CD14-positive monocyte (primary cell): ENCODE data around the gene TIPARP. TPM values are rescaled to one million over a fixed set of nuclear protein-coding genes. Genes with fewer than 3 reads are reported as not detected.

Experiments used
- DNase-seq, 3 donors: peaks; one replicate each; pipeline ENCODE4 v3.0.0-alpha.2; 2011 to 2022
- H2AFZ ChIP-seq: 2 replicates; pipeline ENCODE4 v1.6.0; 2012; ENCODE audit warnings: mild to moderate bottlenecking, low read depth, low read length, inconsistent platforms; ENCODE audit not compliant: insufficient read depth, poor library complexity, severe bottlenecking
- H3K27ac ChIP-seq, 2 donors: 1 replicate in 1 of 2; 2 replicates in 1 of 2; pipeline ENCODE4 v1.5.1; 2012 to 2013; ENCODE audit warnings: low read length in 2 of 2, control low read depth in 1 of 2, inconsistent platforms in 1 of 2, low read depth in 1 of 2, mild to moderate bottlenecking in 1 of 2
- H3K27me3 ChIP-seq, 2 donors: one replicate each; pipeline versions ENCODE4 v1.6.0 to v1.6.1; 2011 to 2013; ENCODE audit warnings: low read length in 2 of 2; ENCODE audit not compliant: control insufficient read depth in 2 of 2, insufficient read depth in 2 of 2
- H3K36me3 ChIP-seq, 2 donors: replicated peaks in 1 of 2; 1 replicate in 1 of 2; 2 replicates in 1 of 2; pipeline versions ENCODE4 v1.5.1 to v1.6.1; 2012 to 2013; ENCODE audit warnings: low read length in 2 of 2, control low read depth in 1 of 2, inconsistent platforms in 1 of 2, mild to moderate bottlenecking in 1 of 2; ENCODE audit not compliant: insufficient read depth in 2 of 2, control insufficient read depth in 1 of 2
- H3K4me1 ChIP-seq, 2 donors: 1 replicate in 1 of 2; 2 replicates in 1 of 2; pipeline versions ENCODE4 v1.5.1 to v1.6.1; 2012 to 2013; ENCODE audit warnings: low read length in 2 of 2, control low read depth in 1 of 2, inconsistent platforms in 1 of 2, mild to moderate bottlenecking in 1 of 2, moderate library complexity in 1 of 2; ENCODE audit not compliant: insufficient read depth in 2 of 2, control insufficient read depth in 1 of 2
- H3K4me2 ChIP-seq: replicated peaks from 2 replicates; pipeline ENCODE3; 2012; ENCODE audit warnings: low read length, moderate library complexity, mild to moderate bottlenecking; ENCODE audit not compliant: poor library complexity, severe bottlenecking; ENCODE audit errors: extremely low read depth
- H3K4me3 ChIP-seq, 3 experiments: fragments of 200-600 bp in 1 of 3; sonication (generic) in 1 of 3; replicated peaks in 1 of 3; 1 replicate in 2 of 3; 2 replicates in 1 of 3; pipeline ENCODE4 v1.5.1; 2011 to 2013; ENCODE audit warnings: low read length in 3 of 3, mild to moderate bottlenecking in 3 of 3, control low read depth in 2 of 3, low read depth in 2 of 3, inconsistent platforms in 1 of 3, moderate library complexity in 1 of 3
- H3K79me2 ChIP-seq: 2 replicates; pipeline ENCODE4 v1.6.0; 2012; ENCODE audit warnings: mild to moderate bottlenecking, control low read depth, inconsistent platforms, low read length, moderate library complexity; ENCODE audit not compliant: insufficient read depth
- H3K9ac ChIP-seq: 2 replicates; pipeline ENCODE4 v1.6.0; 2017; ENCODE audit warnings: low read length, mild to moderate bottlenecking; ENCODE audit not compliant: insufficient read depth, poor library complexity, severe bottlenecking
- H3K9me3 ChIP-seq, 2 donors: replicated peaks in 1 of 2; 1 replicate in 1 of 2; 2 replicates in 1 of 2; pipeline versions ENCODE4 v1.5.1 to v1.6.1; 2012 to 2013; ENCODE audit warnings: low read length in 2 of 2, control low read depth in 1 of 2; ENCODE audit not compliant: control insufficient read depth in 1 of 2, insufficient read depth in 1 of 2
- H4K20me1 ChIP-seq: 2 replicates; pipeline ENCODE4 v1.6.0; 2012; ENCODE audit warnings: mild to moderate bottlenecking, low read length, control low read depth, moderate library complexity; ENCODE audit not compliant: insufficient read depth
- H3K27ac Mint-ChIP-seq, 7 donors: one replicate each; pipeline ENCODE4 v1.8.0; 2020; ENCODE audit warnings: mild to moderate bottlenecking in 7 of 7, mixed read lengths in 7 of 7, moderate library complexity in 6 of 7, inconsistent platforms in 2 of 7
- H3K27me3 Mint-ChIP-seq, 3 donors: one replicate each; pipeline ENCODE4 v1.8.0; 2021 to 2022; ENCODE audit warnings: low read depth in 3 of 3, mild to moderate bottlenecking in 3 of 3, mixed read lengths in 3 of 3, moderate library complexity in 3 of 3, inconsistent platforms in 1 of 3
- H3K36me3 Mint-ChIP-seq, 2 donors: one replicate each; pipeline ENCODE4 v1.8.0; 2020; ENCODE audit warnings: mixed read lengths in 2 of 2, inconsistent platforms in 1 of 2, mild to moderate bottlenecking in 1 of 2
- H3K4me1 Mint-ChIP-seq: one replicate; pipeline ENCODE4 v1.8.0; 2020; ENCODE audit warnings: mild to moderate bottlenecking, mixed read lengths
- H3K4me3 Mint-ChIP-seq, 2 donors: one replicate each; pipeline ENCODE4 v1.8.0; 2020; ENCODE audit warnings: mild to moderate bottlenecking in 2 of 2, mixed read lengths in 2 of 2, moderate library complexity in 1 of 2
- H3K9me3 Mint-ChIP-seq, 7 donors: one replicate each; pipeline ENCODE4 v1.8.0; 2020 to 2022; ENCODE audit warnings: mixed read lengths in 7 of 7, mild to moderate bottlenecking in 6 of 7, moderate library complexity in 6 of 7, inconsistent platforms in 2 of 7
- CTCF ChIP-seq: fragments of 200-600 bp; IDR thresholded peaks from one replicate; pipeline ENCODE4 v1.8.0; 2022; ENCODE audit warnings: antibody characterized with exemption, mild to moderate bottlenecking
- WGBS: methylation state at CpG from one replicate; pipeline ENCODE4 v1.1.5; 2013; ENCODE audit warnings: missing lambda C conversion rate; ENCODE audit not compliant: insufficient coverage; 5-methylcytosine and 5-hydroxymethylcytosine counted together
- intact Hi-C, 2 donors: fragments of 100-400 bp; cut with micrococcal nuclease; formaldehyde crosslinking; loops; one replicate each; pipeline versions ENCODE4 v1.15.0 to v1.15.1; 2023
- polyA plus RNA-seq, 3 donors: library from polyadenylated mRNA; depleted of rRNA in 1 of 3; unstranded in 2 of 3; stranded (reverse) in 1 of 3; fragments of 300-500 nt in 2 of 3; fragments of >200 nt in 1 of 3; fragmentation: Illumina TruSeq in 2 of 3; gene quantifications; 1 replicate in 2 of 3; 2 replicates in 1 of 3; pipeline ENCODE4 v1.2.3, GENCODE V29; 2012 to 2021

TIPARP gene
- polyA plus RNA-seq, 3 donors = 12.7 to 42.5 (median 16.7) TPM

GRCh38 chr3:156637480-156638022 lies 36.8 kb upstream of the TIPARP start:
- no peak for TF ChIP-seq CTCF

GRCh38 chr3:156638271-156638670 lies 36.1 kb upstream of the TIPARP start:
- Histone ChIP-seq H2AFZ (no peak overlapping the region), H3K4me2 (no peak overlapping the region), H3K27me3 (no peaks in the 10 kb centered on the region), H3K4me1 (peaks cover 14 to 16% of the 10 kb centered on the region in 2 donors), H3K9me3 (no peaks in the 10 kb centered on the region), H3K36me3 (no peaks in the 10 kb centered on the region), H3K9ac (no peak overlapping the region), H3K79me2 (no peaks in the 10 kb centered on the region), H3K27ac (no peak overlapping the region), H3K4me3 (no peak overlapping the region), H4K20me1 (no peaks in the 10 kb centered on the region)
- intact Hi-C loops = no loop called here
- no peak for TF ChIP-seq CTCF
- Mint-ChIP-seq H3K27me3 (peaks cover 0 to 1% (median 0%) of the 10 kb centered on the region in 3 donors), H3K9me3 (no peaks in the 10 kb centered on the region), H3K27ac (no peak overlapping the region), H3K4me1 (peaks cover 8% of the 10 kb centered on the region), H3K36me3 (no peaks in the 10 kb centered on the region), H3K4me3 (no peak overlapping the region)
- no peak for DNase-seq
- WGBS = 94% methylated on average over 3 of the region's 4 CpGs

More at GRCh38 chr3:156637480-156638022, 36.8 kb upstream of the TIPARP start:
- Histone ChIP-seq H3K4me1 (peaks cover 7 to 9% of the 10 kb centered on the region in 2 donors), H3K9ac (no peak overlapping the region), H3K4me2 (no peak overlapping the region), H2AFZ (no peak overlapping the region), H3K9me3 (no peaks in the 10 kb centered on the region), H3K36me3 (no peaks in the 10 kb centered on the region), H3K27me3 (no peaks in the 10 kb centered on the region), H3K79me2 (no peaks in the 10 kb centered on the region), H3K4me3 (no peak overlapping the region), H4K20me1 (no peaks in the 10 kb centered on the region), H3K27ac (no peak overlapping the region)
- H3K27ac Mint-ChIP-seq = peak overlapping the region in 1 of 7 donors; percentile 9
- H3K36me3 Mint-ChIP-seq = no peaks in the 10 kb centered on the region
- H3K27me3 Mint-ChIP-seq = peaks cover 0 to 1% (median 0%) of the 10 kb centered on the region in 3 donors
- peaks cover under 1% of the 10 kb centered on the region for H3K4me1 Mint-ChIP-seq
- intact Hi-C loops = no loop called here
- WGBS = 0% methylated on average over 1 of the region's 3 CpGs
- no peak overlapping the region for H3K4me3 Mint-ChIP-seq
- no peaks in the 10 kb centered on the region for H3K9me3 Mint-ChIP-seq
- no peak for DNase-seq
